Bronchial epithelial cell (primary cell): Measurements from ENCODE around the gene MKRN1. TPM values are rescaled to one million over a fixed set of nuclear protein-coding genes. Genes with fewer than 3 reads are reported as not detected.

Experiments used
- DNase-seq: peaks from one replicate; pipeline ENCODE4 v3.0.0-alpha.2; 2010; ENCODE audit warnings: low read depth
- FAIRE-seq: peaks from 2 replicates; lab custom pipeline; 2011; peaks lifted over from hg19 to GRCh38; lab: Jason Lieb, UNC
- H3K27me3 ChIP-seq: 2 replicates; pipeline ENCODE4 v1.5.1; 2011; ENCODE audit warnings: low read length; ENCODE audit not compliant: control insufficient read depth, insufficient read depth
- H3K36me3 ChIP-seq: 2 replicates; pipeline ENCODE4 v1.5.1; 2011; ENCODE audit warnings: low read length; ENCODE audit not compliant: control insufficient read depth, insufficient read depth
- H3K4me3 ChIP-seq: 2 replicates; pipeline ENCODE4 v1.5.1; 2011; ENCODE audit warnings: mild to moderate bottlenecking, low read depth, low read length, control low read depth
- total RNA-seq: library from RNA; depleted of rRNA; stranded (reverse); fragments of >200 nt; gene quantifications from 2 replicates; pipeline ENCODE4 v1.2.1, GENCODE V29; 2014
- TF ChIP-seq, protein P1 (sequence below): IDR thresholded peaks from 2 replicates; pipeline ENCODE4 v1.5.1; 2011; ENCODE audit warnings: mild to moderate bottlenecking, moderate library complexity, low read length, control low read depth, inconsistent platforms; ENCODE audit not compliant: insufficient read depth, severe bottlenecking

MKRN1 gene
- total RNA-seq, 1 donor from 2014 or later: 99.5 TPM

DNA sequence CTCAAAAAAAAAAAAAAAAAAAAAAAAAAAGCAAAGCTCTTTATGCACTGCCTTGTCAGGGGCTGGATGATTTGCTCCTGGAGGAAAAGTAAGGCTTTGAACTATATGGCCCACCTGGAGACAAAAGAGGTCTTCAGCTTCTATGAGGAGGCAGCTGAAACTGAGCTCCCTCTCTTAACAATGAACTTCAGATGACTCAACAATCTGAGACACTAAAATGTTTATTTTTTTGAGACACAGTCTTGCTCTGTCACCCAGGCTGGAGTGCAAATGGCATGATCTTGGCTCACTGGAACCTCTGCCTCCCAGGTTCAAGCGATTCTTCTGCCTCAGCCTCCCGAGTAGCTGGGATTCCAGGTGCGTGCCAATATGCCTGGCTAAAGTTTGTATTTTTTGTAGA lies 38.7 kb downstream of the MKRN1 start:
- Histone ChIP-seq H3K27me3 (no peaks in the 10 kb centered on the region), H3K4me3 (no peak overlapping the region), H3K36me3 (no peaks in the 10 kb centered on the region)
- TF ChIP-seq, protein P1, sequence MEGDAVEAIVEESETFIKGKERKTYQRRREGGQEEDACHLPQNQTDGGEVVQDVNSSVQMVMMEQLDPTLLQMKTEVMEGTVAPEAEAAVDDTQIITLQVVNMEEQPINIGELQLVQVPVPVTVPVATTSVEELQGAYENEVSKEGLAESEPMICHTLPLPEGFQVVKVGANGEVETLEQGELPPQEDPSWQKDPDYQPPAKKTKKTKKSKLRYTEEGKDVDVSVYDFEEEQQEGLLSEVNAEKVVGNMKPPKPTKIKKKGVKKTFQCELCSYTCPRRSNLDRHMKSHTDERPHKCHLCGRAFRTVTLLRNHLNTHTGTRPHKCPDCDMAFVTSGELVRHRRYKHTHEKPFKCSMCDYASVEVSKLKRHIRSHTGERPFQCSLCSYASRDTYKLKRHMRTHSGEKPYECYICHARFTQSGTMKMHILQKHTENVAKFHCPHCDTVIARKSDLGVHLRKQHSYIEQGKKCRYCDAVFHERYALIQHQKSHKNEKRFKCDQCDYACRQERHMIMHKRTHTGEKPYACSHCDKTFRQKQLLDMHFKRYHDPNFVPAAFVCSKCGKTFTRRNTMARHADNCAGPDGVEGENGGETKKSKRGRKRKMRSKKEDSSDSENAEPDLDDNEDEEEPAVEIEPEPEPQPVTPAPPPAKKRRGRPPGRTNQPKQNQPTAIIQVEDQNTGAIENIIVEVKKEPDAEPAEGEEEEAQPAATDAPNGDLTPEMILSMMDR: no peak
- FAIRE-seq: no peak
- no peak for DNase-seq

DNA sequence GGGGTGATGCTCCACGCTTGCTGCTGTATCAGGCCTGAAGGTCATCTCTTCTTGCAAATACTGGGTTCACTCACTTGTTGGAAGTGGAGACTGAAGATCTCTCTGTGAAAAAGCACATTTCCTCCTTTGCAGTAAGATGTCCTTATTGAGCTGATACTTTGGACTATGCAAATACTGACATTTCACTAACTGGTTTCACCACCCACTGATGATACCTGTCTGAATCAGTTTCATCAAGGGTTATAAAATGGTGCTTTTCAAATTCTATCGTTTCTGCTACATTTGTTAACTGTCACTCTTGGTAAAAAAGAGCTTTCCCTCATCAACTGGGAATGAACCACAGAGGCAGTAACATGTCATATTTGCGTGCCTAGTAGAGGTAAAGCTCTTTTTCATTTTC lies 39.9 kb downstream of the MKRN1 start:
- H3K27me3 ChIP-seq: no peaks in the 10 kb centered on the region
- TF ChIP-seq, protein P1: no peak
- FAIRE-seq: no peak

DNA sequence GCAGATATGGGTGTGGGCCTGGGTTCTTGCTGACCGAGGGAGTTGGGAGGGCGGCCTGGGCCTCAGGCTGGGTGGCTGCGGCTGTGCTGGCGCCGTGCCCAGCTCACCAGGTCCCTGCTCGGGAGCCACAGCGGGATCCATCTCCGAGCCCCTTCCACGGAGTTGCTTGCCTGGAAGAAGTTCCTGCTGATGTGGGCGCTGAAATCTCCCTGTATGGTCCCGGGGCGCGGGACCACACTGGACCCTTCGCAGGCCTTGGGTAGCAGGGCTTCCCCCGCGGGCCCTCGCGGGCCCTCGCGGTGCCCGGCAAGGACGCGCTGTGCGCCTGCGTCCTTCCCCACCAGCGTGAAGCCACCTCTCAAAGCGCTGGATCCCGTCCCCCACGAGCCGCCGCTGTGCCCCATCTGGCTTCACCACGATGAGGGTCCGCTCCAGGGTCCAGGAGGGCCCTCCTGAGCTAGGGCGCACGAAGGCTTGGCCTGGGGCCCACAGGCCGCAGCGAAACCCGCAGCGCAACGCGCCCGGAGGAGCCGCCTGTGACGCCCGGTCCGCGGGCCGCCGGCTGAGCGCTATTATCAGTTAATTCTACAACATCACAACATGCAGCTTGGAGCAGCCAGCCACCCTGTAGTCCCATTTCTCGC lies 43.9 kb downstream of the MKRN1 start:
- TF ChIP-seq, protein P1: no peak
- DNase-seq (no peak), FAIRE-seq (no peak)
- no peaks in the 10 kb centered on the region for H3K27me3 ChIP-seq
- no peaks in the 10 kb centered on the region for H3K36me3 ChIP-seq
- H3K4me3 ChIP-seq: peak overlapping the region; percentile 4

More for the DNA sequence above, 39.9 kb downstream of the MKRN1 start:
- H3K4me3 ChIP-seq: no peak overlapping the region
- no peaks in the 10 kb centered on the region for H3K36me3 ChIP-seq
- no peak for DNase-seq

DNA sequence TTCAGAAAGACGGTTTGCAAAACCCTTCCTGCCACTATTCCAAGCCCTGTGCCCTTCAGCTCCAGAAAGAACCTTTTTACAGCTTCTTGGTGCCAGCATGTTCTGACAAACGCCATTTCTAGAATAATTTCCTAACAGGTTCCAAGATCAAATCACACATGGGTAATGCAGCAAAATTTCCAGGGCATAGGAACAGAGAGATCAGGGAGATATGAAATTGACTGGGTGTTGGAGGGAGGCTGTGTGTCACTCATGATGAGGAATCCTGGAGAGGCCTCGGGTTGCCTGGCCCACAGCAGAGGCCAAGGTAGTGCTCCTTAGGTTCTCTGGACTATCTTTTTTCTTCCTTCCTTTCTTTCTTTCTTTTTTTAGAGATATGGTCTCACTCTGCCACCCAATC lies 45.9 kb downstream of the MKRN1 start:
- no peak for FAIRE-seq
- Histone ChIP-seq H3K36me3 (no peaks in the 10 kb centered on the region), H3K4me3 (no peak overlapping the region), H3K27me3 (no peaks in the 10 kb centered on the region)
- no peak for DNase-seq
- TF ChIP-seq, protein P1: no peak

DNA sequence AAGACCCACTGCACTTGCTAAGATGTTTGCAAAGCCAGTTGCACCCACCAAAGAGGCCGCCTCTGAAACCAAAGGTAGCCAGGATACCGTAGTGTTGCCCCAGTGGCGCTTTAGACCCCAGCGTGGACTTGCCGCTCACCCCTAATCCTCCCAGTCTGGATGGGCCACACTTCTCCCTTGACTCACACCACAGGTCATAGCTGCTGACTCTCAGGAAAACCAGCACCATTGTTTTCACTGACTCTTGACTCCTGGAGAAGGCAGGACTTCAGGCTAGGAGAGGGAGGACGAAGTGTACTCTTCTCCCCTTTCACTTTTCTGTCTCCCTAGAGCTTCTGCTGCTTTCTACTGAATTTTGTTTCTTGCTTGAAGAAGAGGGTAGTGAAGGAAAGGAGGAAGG lies 53.2 kb downstream of the MKRN1 start:
- DNase-seq (no peak), FAIRE-seq (no peak)
- H3K4me3 ChIP-seq: no peak overlapping the region
- no peaks in the 10 kb centered on the region for H3K27me3 ChIP-seq
- H3K36me3 ChIP-seq: no peaks in the 10 kb centered on the region
- TF ChIP-seq, protein P1: no peak

DNA sequence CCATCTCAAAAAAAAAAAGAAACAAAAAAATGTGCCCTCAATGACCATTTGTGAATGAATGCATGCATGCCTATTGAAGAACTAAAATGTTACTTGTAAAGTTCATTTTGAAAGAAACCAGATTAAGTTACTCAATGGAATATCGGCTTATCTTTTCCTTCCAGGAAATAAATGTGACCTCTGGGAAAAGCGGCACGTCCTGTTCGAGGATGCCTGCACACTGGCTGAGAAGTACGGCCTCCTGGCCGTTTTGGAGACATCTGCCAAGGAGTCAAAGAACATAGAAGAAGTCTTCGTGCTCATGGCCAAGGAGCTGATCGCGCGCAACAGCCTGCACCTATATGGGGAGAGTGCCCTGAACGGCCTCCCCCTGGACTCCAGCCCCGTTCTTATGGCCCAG lies 53.6 kb downstream of the MKRN1 start:
- H3K36me3 ChIP-seq: no peaks in the 10 kb centered on the region
- no peaks in the 10 kb centered on the region for H3K27me3 ChIP-seq
- TF ChIP-seq, protein P1: no peak
- DNase-seq: no peak
- no peak for FAIRE-seq
- H3K4me3 ChIP-seq: no peak overlapping the region
